GM21367 (cell line): Measurements from ENCODE around the gene MOB1A.
"Not testable (repeated sequence)": the region's sequence is repeated elsewhere in the genome, so short reads cannot be mapped to it uniquely, and the experiment has no call there.

Experiments used
- ATAC-seq: cut with Tn5 transposase; IDR thresholded peaks from one replicate; pipeline ENCODE4 v1.9.1; 2021; ENCODE audit not compliant: unreplicated experiment

Gene MOB1A

GRCh38 chr2:74149570-74150319 lies 28.9 kb downstream of the MOB1A start:
- ATAC-seq, result no peak

GRCh38 chr2:74149247-74149525 lies 29.5 kb downstream of the MOB1A start:
- no peak for ATAC-seq

- ATAC-seq, result no peak
Measured at GRCh38 chr2:74148457-74149246, 30.0 kb downstream of the MOB1A start.

GRCh38 chr2:74147727-74148456 lies 30.8 kb downstream of the MOB1A start, which contains the start of gene BOLA3:
BOLA3 (minus strand) TSS chr2:74147912; CDS start chr2:74147874, 38 bp downstream.
- peak; percentile 81 for ATAC-seq

- no peak for ATAC-seq
Measured at GRCh38 chr2:74146929-74147726, 31.6 kb downstream of the MOB1A start.

- no peak for ATAC-seq
Measured at GRCh38 chr2:74142340-74142739, 36.3 kb downstream of the MOB1A start.

GRCh38 chr2:74138600-74139323 lies 39.9 kb downstream of the MOB1A start:
- ATAC-seq, result no peak

- ATAC-seq, result no peak
Measured at GRCh38 chr2:74137651-74138599, 40.8 kb downstream of the MOB1A start.

GRCh38 chr2:74131901-74132300 lies 46.8 kb downstream of the MOB1A start:
- ATAC-seq, result no peak

GRCh38 chr2:74130211-74130995 lies 48.3 kb downstream of the MOB1A start:
- ATAC-seq, result no peak

- ATAC-seq, result no peak
Measured at GRCh38 chr2:74128206-74128605, 50.5 kb downstream of the MOB1A start.

- not testable (repeated sequence) for ATAC-seq
Measured at GRCh38 chr2:74123955-74124354, 54.7 kb downstream of the MOB1A start.

- ATAC-seq, result not testable (repeated sequence)
Measured at GRCh38 chr2:74121846-74122245, 56.8 kb downstream of the MOB1A start.

- peak; percentile 95 for ATAC-seq
Measured at GRCh38 chr2:74119912-74120825, 58.5 kb downstream of the MOB1A start.

GRCh38 chr2:74119339-74119738 lies 59.3 kb downstream of the MOB1A start:
- ATAC-seq, result no peak

- no peak for ATAC-seq
Measured at GRCh38 chr2:74111380-74111779, 67.3 kb downstream of the MOB1A start.

- no peak for ATAC-seq
Measured at GRCh38 chr2:74110537-74110936, 68.1 kb downstream of the MOB1A start.
